Measurements from ENCODE around the gene HAUS5. TPM values are rescaled to one million over a fixed set of nuclear protein-coding genes. Genes with fewer than 3 reads are reported as not detected.

HAUS5 gene
- total RNA-seq, 4 donors from 2014 or later = 2.5 to 4.8 (median 3.4) TPM

DNA sequence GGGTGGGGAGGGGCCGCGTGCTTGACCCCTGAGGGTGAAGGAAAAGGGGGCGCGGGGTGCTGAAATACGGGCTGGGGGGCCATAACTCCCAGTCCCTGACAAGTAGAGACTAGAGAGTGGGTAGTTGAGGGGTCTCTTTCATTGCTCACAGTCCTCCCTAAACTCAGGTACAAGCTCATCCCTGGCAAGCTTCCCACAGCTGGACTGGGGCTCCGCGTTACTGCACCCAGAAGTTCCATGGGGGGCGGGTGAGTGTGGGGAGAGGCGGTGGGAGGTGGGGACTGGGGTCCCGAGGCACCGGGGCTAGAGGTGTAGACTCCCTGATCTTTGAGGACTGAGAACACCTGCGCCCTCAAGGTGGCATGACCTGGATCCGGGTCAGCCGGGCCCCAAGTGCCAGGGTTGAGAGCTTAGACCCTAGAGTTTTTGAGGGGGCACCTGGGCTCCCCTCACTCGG is 30.3 kb downstream of the HAUS5 start:
- intact Hi-C loops (cut with DNase I; ENCODE audit: low total_unique reads) (no loop called here), in situ Hi-C loops (cut with MboI; ENCODE audit: low sequenced_read_pairs in 4 of 4) (no loop called here)
- ATAC-seq = no peak
- Histone ChIP-seq H3K9me3 (no peaks in the 10 kb centered on the region), H3K4me1 (peaks cover 6 to 16% of the 10 kb centered on the region in 2 donors), H3K27me3 (no peaks in the 10 kb centered on the region), H3K27ac (peak overlapping the region in 2 of 4 donors; percentile 80 to 88), H3K36me3 (peaks cover 0 to 4% of the 10 kb centered on the region in 2 donors), H3K4me3 (peak overlapping the region; percentile 64 to 83 (median 76))
- TF ChIP-seq, protein P1, sequence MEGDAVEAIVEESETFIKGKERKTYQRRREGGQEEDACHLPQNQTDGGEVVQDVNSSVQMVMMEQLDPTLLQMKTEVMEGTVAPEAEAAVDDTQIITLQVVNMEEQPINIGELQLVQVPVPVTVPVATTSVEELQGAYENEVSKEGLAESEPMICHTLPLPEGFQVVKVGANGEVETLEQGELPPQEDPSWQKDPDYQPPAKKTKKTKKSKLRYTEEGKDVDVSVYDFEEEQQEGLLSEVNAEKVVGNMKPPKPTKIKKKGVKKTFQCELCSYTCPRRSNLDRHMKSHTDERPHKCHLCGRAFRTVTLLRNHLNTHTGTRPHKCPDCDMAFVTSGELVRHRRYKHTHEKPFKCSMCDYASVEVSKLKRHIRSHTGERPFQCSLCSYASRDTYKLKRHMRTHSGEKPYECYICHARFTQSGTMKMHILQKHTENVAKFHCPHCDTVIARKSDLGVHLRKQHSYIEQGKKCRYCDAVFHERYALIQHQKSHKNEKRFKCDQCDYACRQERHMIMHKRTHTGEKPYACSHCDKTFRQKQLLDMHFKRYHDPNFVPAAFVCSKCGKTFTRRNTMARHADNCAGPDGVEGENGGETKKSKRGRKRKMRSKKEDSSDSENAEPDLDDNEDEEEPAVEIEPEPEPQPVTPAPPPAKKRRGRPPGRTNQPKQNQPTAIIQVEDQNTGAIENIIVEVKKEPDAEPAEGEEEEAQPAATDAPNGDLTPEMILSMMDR (IDR thresholded peaks at IDR 0.05 in 4 of 5, conservative IDR thresholded peaks at IDR 0.05 in 1 of 5) = no peak
- no peak for TF ChIP-seq POLR2A (IDR thresholded peaks at IDR 0.05)
- no peak for DNase-seq

DNA sequence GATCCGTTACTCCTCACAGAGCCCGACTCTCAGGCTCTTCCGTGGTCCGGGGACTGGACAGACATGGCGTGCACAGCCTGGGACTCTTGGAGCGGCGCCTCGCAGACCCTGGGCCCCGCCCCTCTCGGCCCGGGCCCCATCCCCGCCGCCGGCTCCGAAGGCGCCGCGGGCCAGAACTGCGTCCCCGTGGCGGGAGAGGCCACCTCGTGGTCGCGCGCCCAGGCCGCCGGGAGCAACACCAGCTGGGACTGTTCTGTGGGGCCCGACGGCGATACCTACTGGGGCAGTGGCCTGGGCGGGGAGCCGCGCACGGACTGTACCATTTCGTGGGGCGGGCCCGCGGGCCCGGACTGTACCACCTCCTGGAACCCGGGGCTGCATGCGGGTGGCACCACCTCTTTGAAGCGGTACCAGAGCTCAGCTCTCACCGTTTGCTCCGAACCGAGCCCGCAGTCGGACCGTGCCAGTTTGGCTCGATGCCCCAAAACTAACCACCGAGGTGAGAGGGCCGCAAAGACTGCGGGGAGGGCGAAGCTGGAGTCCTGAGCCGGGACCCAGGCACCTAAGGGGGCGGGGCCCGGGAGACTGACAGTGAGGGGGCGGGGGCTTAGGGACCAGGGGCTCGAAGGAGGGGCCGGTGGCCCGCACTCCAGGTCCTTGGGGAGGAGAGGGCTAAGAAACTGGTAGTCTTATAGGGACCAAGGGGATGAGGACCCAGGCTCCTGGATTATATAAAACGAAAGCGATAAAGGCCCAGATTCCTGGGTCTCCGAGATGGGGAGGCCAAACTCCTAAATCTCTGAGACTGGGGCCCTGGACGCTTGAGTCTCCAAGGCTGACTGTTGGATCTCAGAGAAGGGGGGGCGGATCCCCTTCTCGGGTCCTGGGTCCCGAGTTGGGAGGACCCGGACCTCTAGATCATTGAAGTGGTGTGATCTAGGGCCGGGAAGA is 31.0 kb downstream of the HAUS5 start:
- no peaks in the 10 kb centered on the region for H3K36me3 ChIP-seq
- no peaks in the 10 kb centered on the region for H3K9me3 ChIP-seq
- no peak for TF ChIP-seq POLR2A (IDR thresholded peaks at IDR 0.05)
- TF ChIP-seq, protein P1 (IDR thresholded peaks at IDR 0.05 in 4 of 5, conservative IDR thresholded peaks at IDR 0.05 in 1 of 5) = no peak
- in situ Hi-C loops (cut with MboI; ENCODE audit: low sequenced_read_pairs in 4 of 4) (no loop called here), intact Hi-C loops (cut with DNase I; ENCODE audit: low total_unique reads) (loop anchor here (1.0 to 2.0 kb wide), 3 partner anchors 14 to 99 kb away; partner anchors contain the start of genes RBM42 and TMEM147)
- ATAC-seq (no peak), DNase-seq (peak; percentile 28 to 49)
- H3K27ac ChIP-seq = peak overlapping the region; percentile 78 to 93 (median 84)
- H3K4me1 ChIP-seq = peaks cover 6 to 16% of the 10 kb centered on the region in 2 donors
- H3K4me3 ChIP-seq = peak overlapping the region; percentile 64 to 83 (median 76)
- H3K27me3 ChIP-seq = no peaks in the 10 kb centered on the region

DNA sequence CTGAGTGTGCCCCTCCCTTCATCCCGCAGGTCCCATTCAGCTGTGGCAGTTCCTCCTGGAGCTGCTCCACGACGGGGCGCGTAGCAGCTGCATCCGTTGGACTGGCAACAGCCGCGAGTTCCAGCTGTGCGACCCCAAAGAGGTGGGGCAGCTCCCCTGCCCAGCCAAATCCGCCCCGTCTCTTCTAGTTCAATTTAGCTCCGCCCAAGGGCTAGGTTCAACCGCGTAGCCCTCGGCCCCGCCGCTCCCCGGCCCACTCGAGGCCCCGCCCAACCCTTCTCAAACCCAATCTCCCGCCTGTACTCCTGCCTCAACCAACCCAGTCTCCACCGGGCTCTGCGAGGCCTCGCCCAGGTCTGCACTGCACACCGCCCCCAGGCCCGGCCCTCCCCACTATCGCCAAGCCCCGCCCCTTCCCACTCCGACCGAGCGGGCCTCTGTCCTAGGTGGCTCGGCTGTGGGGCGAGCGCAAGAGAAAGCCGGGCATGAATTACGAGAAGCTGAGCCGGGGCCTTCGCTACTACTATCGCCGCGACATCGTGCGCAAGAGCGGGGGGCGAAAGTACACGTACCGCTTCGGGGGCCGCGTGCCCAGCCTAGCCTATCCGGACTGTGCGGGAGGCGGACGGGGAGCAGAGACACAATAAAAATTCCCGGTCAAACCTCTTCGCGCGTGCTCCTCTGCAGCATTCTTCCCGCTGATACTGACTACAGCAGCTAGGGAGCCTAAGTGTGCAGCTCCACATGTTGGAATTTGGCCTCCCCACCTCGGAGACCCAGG is 31.9 kb downstream of the HAUS5 start:
- H3K27me3 ChIP-seq = no peaks in the 10 kb centered on the region
- H3K36me3 ChIP-seq = no peaks in the 10 kb centered on the region
- ATAC-seq (peak; percentile 69 to 74), DNase-seq (peak; percentile 92)
- peak overlapping the region; percentile 64 to 83 (median 76) for H3K4me3 ChIP-seq
- in situ Hi-C loops (cut with MboI; ENCODE audit: low sequenced_read_pairs in 4 of 4) = no loop called here
- intact Hi-C loops (cut with DNase I; ENCODE audit: low total_unique reads) = loop anchor here (1.0 to 2.0 kb wide), 3 partner anchors 15 to 100 kb away; partner anchors contain the start of genes RBM42 and TMEM147
- H3K4me1 ChIP-seq = peaks cover 13 to 25% of the 10 kb centered on the region in 2 donors
- peak; percentile 28 to 36 for TF ChIP-seq POLR2A (IDR thresholded peaks at IDR 0.05)
- TF ChIP-seq, protein P1 (IDR thresholded peaks at IDR 0.05 in 4 of 5, conservative IDR thresholded peaks at IDR 0.05 in 1 of 5) = peak in 1 of 5 experiments; percentile 8
- H3K27ac ChIP-seq = peak overlapping the region; percentile 78 to 93 (median 84)
- no peaks in the 10 kb centered on the region for H3K9me3 ChIP-seq

DNA sequence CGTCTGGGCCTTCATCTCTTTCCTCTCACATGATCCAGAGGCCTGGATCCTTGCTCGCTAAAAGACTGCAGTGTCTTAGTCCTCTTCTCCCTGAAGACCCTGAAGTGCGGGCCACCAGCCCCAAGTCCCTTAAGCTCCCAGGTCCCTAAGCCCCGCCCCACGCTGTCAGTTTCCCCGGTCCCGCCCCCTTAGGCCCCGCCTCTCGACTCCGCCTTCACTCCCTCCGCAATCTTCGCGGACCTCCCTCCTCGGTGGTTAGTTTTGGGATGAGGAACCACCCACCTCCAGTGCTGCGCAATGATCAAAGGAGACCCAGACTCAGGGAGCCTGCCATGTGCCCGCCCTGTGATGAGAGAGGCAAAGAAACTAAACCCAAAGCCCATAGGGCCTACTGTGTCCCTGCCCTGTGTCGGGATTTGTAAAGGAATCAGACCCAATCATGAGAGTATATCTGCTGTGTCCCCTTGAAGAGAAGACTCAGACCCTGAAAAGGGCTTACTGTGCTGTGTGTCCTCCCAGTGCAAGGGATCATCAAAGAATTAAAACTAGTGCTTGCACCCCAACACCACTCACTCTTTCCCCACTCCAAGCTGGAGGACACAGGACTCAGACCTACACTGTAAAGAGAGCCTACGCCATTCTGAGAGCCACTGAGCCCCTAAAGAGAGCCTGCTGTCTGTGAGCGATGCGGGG is 32.6 kb downstream of the HAUS5 start:
- H3K27ac ChIP-seq = peak overlapping the region; percentile 78 to 93 (median 84)
- H3K4me1 ChIP-seq = peaks cover 21 to 32% of the 10 kb centered on the region in 2 donors
- no peak for TF ChIP-seq POLR2A (IDR thresholded peaks at IDR 0.05)
- TF ChIP-seq, protein P1 (IDR thresholded peaks at IDR 0.05 in 4 of 5, conservative IDR thresholded peaks at IDR 0.05 in 1 of 5) = no peak
- H3K9me3 ChIP-seq = no peaks in the 10 kb centered on the region
- H3K27me3 ChIP-seq = no peaks in the 10 kb centered on the region
- in situ Hi-C loops (cut with MboI; ENCODE audit: low sequenced_read_pairs in 4 of 4) = no loop called here
- ATAC-seq (peak; percentile 33 to 35), DNase-seq (peak; percentile 64 to 74)
- H3K36me3 ChIP-seq = peaks cover 0 to 6% of the 10 kb centered on the region in 2 donors
- intact Hi-C loops (cut with DNase I; ENCODE audit: low total_unique reads) = loop anchor here (1.0 to 5.0 kb wide), 5 partner anchors 16 to 378 kb away; partner anchors contain the start of genes HSPB6, PROSER3, RBM42 and TMEM147
- peak overlapping the region; percentile 64 to 83 (median 76) for H3K4me3 ChIP-seq

Measured in gastrocnemius medialis (tissue), 4 donors.